Stimulated activated CD8-positive, alpha-beta memory T cell treated with anti-CD3 and anti-CD28 coated beads, Interleukin-12 subunit alpha, Interleukin-12 subunit beta, amount 100 ng/mL, for 1 hour (primary cell): Measurements from ENCODE around the gene PABPN1L.
"Not testable (repeated sequence)": the region's sequence is repeated elsewhere in the genome, so short reads cannot be mapped to it uniquely, and the experiment has no call there.

ENCODE experiments used
- DNase-seq: peaks from one replicate; pipeline ENCODE4 v3.0.0-alpha.2; 2020; ENCODE audit warnings: low read depth

Gene PABPN1L

DNA sequence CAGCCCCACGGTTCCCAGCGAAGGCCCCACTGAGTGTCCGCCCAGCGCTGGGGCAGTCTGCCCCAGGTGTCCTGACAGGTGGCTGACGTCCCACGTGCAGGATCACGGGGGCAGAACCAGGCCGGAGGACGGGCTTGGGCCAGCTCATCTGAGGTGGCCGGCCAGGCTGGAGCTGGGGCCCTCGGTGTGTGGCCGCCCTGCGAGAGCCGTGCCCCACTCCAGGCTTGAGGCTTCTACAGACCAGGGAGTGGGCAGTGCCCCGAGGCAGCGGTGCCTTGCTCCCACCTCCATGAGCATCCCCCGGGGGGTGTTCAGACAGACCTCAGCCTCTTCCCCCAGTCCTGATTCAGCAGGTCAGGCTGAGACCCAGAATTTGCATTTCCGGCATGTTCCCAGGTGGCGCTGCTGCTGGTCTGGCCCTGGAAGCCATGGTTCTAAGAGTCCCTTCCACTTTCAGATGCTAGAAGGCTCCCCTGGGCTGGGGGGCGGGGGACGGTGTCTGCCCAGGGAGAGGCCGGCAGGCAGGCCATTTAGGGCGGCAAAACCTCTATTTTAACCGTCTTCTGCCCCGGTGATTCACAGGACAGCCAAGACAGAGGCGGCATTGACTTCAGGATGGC lies 35.4 kb upstream of the PABPN1L start:
- DNase-seq, result no peak

DNA sequence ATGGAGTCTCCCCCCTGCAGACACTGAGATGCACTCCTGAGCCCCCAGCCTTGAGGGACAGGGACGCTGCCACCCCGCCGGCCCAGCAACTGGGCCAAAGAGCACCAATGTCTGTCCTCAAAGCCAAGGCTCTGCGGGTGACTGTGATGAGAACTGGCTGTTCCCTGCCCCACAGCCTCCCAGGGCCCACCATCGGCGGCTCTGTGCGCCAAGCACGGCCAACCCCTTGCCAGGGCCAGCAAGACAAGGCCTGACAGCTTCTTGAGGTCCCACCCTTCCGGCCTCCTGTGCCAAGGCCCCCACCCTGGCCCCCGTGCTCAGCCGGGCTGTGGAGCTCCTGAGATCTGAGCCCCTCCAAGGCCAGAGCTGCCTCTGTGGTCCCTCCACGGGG lies 34.2 kb upstream of the PABPN1L start:
- no peak for DNase-seq

DNA sequence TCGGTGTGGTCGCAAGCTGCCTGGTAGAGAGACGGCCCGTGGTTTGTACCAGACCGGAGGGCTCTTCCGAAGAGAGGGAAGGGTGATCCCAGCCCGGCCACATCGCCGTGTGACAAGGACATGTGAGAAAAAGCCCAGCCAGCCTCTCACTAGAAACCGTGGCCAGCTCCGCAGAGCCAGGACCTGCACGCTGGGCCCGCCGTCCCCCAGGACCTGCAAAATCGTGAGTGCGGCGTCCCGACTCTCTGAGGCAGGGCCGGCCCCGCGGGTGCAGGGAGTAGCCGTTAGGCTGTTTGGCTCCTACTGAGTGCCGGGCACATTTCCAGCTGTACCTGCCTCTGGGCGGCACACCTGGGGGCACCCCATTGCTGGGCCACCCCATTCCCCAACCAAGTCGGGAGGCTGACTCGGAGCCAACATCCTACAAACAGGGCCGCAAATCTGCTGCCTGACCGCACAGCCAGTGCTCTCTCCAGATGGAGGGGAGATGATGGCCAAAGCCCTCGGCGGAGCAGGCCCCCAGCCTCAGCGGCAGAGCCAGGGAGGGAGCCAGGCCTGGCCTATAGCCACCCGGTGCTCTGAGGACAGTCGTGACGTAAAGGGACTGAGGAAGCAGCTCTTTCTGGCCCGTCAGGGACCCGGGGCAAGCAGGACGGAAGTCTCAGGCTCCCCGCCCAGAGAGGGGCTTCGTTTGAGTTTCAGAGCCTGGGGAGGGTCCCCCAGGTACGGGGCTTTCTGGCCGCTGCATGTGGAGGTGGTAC lies 33.6 kb upstream of the PABPN1L start:
- no peak for DNase-seq

DNA sequence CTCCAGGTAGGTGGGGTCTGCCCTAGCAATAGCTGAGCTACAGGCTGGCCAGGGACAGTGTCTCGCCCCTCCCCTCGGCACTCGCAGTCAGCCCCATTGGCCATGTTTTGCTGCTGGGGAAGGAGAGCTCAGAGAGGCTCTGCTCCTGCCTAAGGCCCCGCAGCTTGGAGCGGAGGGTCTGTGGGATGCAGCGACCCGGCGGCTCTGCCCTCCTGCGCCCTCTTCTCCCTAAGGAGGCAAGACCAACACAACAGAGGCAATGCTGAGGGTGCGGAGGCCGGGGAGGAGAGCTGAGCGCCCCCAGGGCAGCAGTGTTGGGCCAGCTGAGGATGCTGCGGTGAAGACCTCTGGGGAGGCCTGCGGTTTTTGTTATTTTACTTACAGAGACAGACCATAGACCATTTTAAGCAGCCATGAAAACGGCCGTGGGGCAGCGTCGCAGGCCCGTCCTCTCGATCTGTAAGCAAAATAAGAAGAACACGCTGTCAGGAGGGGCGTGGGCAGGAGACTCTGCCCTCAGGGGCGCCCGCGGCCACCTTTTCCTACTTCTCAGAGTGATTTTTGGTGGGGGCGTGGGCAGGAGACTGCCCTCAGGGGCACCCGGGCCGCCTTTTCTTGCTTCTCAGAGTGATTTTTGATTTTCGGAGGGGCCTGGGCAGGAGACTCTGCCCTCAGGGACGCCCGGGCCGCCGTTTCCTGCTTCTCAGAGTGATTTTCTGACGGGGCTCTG lies 31.4 kb upstream of the PABPN1L start:
- no peak for DNase-seq

DNA sequence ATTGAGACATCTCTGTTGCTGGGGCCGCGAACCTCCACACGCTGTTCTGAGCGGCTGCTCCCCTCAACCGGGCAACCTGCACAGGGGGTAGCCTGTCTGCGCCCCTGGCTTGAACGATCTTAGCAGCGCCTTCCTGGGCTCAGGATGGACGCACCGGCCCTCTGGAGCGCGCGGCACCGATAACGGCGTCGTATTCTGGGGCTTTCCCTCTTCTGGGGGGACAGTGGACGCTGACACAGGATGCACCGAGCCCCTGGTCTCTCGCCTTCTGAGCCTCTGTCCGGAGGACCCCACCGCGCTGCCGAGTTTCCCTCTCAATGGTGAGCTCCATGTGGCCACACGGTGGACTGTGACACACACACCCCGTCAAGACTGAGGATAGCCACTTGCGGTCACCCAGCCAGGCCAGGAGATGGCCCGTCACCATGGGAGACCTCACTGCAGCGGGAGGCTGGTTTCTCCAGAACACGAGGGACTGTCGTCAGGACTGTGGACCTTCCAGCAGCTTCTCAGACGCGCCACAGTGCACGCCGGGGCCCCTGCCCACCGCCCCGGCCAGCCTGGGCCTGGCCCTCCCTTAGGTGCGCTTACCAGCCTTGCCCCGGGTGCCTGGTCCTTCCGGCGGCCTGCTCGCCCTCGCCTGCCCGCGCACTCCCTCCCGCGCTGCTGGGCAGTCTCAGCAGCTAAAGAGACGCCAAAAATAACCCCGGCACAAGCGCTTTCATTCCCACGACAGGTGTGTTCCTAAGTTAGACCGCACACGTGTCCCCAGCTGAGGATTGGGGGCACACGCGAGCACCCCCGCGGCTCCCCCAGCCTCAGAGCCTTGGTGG lies 30.0 kb upstream of the PABPN1L start:
- no peak for DNase-seq

DNA sequence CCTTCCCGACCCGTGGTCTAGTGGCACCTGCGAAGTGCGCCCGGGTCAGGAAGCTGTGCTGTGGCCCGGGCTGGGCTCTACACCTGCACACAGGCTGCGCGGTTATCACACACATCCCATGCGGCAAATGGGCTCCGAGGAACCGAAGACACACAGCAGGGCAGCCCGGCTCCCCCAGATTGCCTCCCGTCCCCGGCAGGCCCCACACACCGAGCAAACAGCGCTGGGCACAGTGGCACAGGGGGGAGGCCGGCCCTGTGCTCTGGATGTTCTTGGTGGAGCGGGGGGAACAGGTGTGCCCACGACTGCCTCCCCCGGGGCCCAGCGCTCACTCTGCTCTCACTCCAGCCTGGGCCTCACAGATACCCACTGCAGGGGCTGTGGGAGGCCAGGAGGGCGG lies 28.9 kb upstream of the PABPN1L start:
- no peak for DNase-seq

- DNase-seq, result no peak
Observed at GRCh38 chr16:88894681-88895300, 28.3 kb upstream of the PABPN1L start.

DNA sequence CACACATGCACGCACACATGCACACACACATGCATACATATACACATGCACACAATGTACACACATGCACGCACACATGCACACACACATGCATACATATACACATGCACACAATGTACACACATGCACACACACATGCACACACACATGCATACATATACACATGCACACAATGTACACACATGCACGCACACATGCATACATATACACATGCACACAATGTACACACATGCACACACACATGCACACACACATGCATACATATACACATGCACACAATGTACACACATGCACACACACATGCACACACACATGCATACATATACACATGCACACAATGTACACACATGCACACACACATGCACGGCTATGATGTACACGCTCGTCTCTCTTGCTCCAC lies 27.8 kb upstream of the PABPN1L start:
- DNase-seq, result not testable (repeated sequence)

GRCh38 chr16:88893127-88893968 lies 26.9 kb upstream of the PABPN1L start:
- no peak for DNase-seq

DNA sequence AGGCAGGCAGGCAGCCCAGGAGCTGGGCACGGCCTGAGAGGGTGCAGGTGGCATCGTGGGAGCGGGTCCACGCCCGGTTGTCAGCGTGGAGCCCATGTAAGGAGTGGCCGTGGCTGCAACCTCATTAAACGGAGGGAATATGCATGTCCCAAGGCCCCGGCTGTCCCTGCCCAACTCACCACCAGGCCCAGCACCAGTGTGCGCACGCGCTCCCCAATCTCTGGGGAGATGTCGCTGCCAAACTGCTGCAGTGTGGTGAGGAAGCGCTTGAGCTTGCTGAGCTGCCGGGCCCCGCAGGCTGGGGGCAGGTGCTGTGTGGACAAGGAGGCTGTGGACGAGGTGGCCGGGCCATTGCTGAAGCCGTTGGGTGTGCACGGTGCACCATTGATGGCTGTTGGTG lies 25.6 kb upstream of the PABPN1L start:
- no peak for DNase-seq

GRCh38 chr16:88891083-88891482 lies 24.6 kb upstream of the PABPN1L start:
- DNase-seq, result no peak

- DNase-seq, result not testable (repeated sequence)
Observed at GRCh38 chr16:88889702-88890352, 23.4 kb upstream of the PABPN1L start.

DNA sequence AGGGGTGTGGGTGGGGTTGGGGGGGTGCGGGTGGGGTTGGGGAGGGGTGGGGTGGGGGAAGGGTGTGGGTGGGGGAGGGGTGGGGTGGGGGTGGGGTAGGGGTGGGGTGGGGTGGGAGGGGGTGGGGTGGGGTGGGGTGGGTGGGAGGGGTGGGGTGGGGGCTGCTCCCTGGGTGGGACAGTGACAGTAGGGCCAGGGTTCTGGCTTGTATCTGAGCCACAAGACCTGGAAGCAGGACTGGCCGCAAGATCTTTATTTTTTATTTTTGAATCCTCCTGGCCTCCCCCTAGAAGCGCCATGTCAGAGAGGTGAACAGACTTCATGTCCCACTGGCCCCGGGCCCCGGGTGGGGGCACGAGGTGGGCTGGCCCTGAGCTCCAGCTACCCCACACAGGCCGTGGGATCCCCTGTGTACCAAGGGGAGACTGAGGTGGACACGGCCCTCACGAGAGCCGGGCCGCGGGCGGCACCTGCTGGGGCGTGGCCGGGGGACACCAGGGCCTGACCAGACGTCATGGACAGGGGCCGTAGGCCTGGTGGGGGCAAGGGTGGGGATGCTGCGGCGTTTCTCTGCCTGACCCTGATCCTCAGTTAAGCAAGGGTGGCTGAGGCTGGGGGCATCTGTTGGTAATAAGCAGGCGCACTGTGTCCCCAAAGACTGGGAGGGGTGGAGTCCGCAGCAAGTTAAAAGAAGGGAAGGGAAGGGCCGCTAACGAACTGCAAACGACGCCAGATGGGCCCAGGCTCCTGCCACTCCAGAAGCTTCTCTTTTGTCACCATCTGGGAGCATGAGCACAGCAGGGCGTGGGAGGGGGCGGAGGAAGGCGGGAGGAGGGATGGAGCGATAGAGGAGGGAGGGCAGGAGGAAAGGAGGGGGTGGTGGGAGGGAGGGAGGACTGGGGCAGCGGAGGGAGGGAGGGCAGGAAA lies 22.3 kb upstream of the PABPN1L start:
- DNase-seq, result no peak

DNA sequence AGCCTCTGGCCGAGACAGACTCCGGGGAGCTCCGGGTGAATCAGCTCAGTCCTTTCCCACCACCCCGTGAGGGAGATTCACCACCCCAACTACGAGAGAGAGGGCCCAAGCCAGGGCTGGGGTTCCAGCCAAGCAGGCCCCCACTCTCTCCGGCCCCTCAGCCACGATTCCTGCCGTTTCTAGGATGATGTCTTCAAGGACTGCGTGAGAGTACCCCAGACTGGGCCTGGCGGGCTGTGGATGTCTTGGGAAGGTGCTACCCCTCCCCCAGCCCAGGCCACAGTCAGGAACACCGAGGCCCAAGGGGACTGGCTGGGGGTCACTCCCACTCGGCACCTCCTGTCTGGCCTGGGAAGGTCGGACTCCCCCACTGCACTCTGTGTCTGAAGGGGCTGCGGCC lies 21.6 kb upstream of the PABPN1L start:
- no peak for DNase-seq

- no peak for DNase-seq
Observed at GRCh38 chr16:88886845-88887521, 20.5 kb upstream of the PABPN1L start.

DNA sequence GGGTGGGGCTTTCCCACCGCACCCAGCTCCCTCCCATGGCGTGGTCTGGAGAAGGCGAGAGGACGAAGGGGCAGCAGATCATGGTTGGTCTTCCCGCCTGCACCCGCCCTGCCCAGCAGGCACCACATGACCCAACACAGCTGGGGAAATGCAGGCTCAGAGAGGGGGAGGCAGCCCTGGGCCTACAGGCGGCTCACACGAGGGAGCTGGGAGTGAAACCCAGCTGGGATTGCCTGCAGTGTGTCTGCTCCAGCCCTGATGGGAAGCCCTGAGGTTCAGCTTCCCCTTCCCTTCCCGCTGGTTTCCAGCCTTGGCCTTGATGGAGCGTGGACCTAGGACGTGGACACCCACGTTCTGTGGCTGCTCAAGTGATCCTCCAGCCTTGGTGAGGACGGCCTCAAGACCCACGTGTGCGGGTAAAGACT lies 20.0 kb upstream of the PABPN1L start:
- DNase-seq, result no peak

DNA sequence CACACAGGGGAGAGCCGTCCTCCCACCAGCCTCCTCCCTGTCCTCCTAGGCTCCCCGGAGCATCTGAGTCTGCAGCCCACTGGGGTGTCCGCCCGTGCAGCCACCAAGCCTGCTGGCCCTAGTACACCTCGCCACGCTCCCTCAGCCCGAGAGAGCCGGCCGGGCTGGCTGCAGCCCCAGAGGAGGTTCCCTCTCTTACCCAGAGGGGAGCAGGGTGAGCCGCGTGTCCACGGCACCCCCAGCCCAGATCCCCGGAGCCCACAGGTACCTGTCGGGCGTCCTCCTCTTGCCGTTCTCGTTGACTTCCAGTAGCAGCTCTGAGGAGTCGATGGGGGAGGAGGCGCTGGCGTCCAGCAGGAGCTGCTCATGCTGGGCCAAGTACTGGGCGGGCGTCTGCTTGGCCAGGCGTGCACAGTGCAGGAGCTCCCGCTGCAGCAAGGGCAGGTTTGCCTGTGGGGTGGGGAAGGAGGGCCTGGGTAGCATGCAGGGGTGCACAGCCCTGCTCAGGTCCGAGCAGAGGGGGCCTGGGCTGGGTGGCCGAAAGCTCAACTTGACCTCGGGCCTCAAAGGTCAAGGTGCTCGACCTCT lies 19.3 kb upstream of the PABPN1L start:
- no peak for DNase-seq

GRCh38 chr16:88884569-88885271 lies 18.3 kb upstream of the PABPN1L start:
- DNase-seq, result no peak
